Osteoblast (primary cell): ENCODE results near the gene MAP4K2. TPM values are rescaled to one million over a fixed set of nuclear protein-coding genes. Genes with fewer than 3 reads are reported as not detected.

Experiments
- DNase-seq: peaks from one replicate; pipeline ENCODE4 v3.0.0; 2011; ENCODE audit warnings: low spot score, mixed read lengths; ENCODE audit not compliant: insufficient read length; ENCODE audit errors: missing footprints
- H2AFZ ChIP-seq: 2 replicates; pipeline ENCODE4 v1.6.0; 2011; ENCODE audit warnings: mild to moderate bottlenecking, low read length
- H3K27ac ChIP-seq: 2 replicates; pipeline ENCODE4 v1.5.1; 2011; ENCODE audit warnings: mild to moderate bottlenecking, low read depth, low read length, moderate library complexity
- H3K27me3 ChIP-seq: 2 replicates; pipeline ENCODE4 v1.6.0; 2012; ENCODE audit warnings: mild to moderate bottlenecking, control low read depth, inconsistent platforms, low read length, moderate library complexity; ENCODE audit not compliant: insufficient read depth
- H3K36me3 ChIP-seq: 2 replicates; pipeline ENCODE4 v1.5.1; 2011; ENCODE audit warnings: mild to moderate bottlenecking, low read length, control low read depth, moderate library complexity; ENCODE audit not compliant: insufficient read depth
- H3K4me1 ChIP-seq: 2 replicates; pipeline ENCODE4 v1.5.1; 2011; ENCODE audit warnings: mild to moderate bottlenecking, low read length, control low read depth, moderate library complexity; ENCODE audit not compliant: insufficient read depth
- H3K4me2 ChIP-seq: 2 replicates; pipeline ENCODE4 v1.6.0; 2011; ENCODE audit warnings: mild to moderate bottlenecking, low read length; ENCODE audit not compliant: insufficient read depth
- H3K4me3 ChIP-seq: fragments of 200-600 bp; sonication (generic); 3 replicates; pipeline ENCODE4 v1.5.1; 2012; ENCODE audit warnings: mild to moderate bottlenecking, low read length, inconsistent platforms; ENCODE audit not compliant: insufficient read depth
- H3K79me2 ChIP-seq: 2 replicates; pipeline ENCODE4 v1.6.0; 2012; ENCODE audit warnings: mild to moderate bottlenecking, low read length, control low read depth, inconsistent platforms; ENCODE audit not compliant: insufficient read depth
- H3K9me3 ChIP-seq: 2 replicates; pipeline ENCODE4 v1.5.1; 2011; ENCODE audit warnings: low read depth, low read length, control low read depth
- H4K20me1 ChIP-seq: 2 replicates; pipeline ENCODE4 v1.6.0; 2012; ENCODE audit warnings: mild to moderate bottlenecking, low read length, control low read depth; ENCODE audit not compliant: insufficient read depth
- CTCF ChIP-seq: IDR thresholded peaks from 2 replicates; pipeline ENCODE4 v1.5.1; 2011; ENCODE audit warnings: mild to moderate bottlenecking, low read depth, low read length, moderate library complexity; ENCODE audit errors: extremely low read depth
- total RNA-seq: library from RNA; depleted of rRNA; stranded (reverse); fragments of >200 nt; gene quantifications from 2 replicates; pipeline ENCODE4 v1.2.3, GENCODE V29; 2012

Gene MAP4K2
- total RNA-seq, 1 donor, result 9.8 TPM

GRCh38 chr11:64741375-64742086 is 61.5 kb downstream of the MAP4K2 start:
- Histone ChIP-seq H3K27me3 (peaks cover 55% of the 10 kb centered on the region), H4K20me1 (no peaks in the 10 kb centered on the region), H3K9me3 (no peaks in the 10 kb centered on the region), H3K79me2 (no peaks in the 10 kb centered on the region), H3K4me1 (peaks cover 10% of the 10 kb centered on the region), H3K4me2 (no peak overlapping the region), H2AFZ (no peak overlapping the region), H3K36me3 (no peaks in the 10 kb centered on the region), H3K4me3 (no peak overlapping the region), H3K27ac (no peak overlapping the region)
- no peak for TF ChIP-seq CTCF
- no peak for DNase-seq

- no peak for TF ChIP-seq CTCF
- H3K79me2 ChIP-seq, result no peaks in the 10 kb centered on the region
- no peaks in the 10 kb centered on the region for H3K9me3 ChIP-seq
- H2AFZ ChIP-seq, result no peak overlapping the region
- H4K20me1 ChIP-seq, result no peaks in the 10 kb centered on the region
- H3K27me3 ChIP-seq, result peaks cover 42% of the 10 kb centered on the region
- no peak overlapping the region for H3K4me2 ChIP-seq
- DNase-seq, result no peak
- no peaks in the 10 kb centered on the region for H3K36me3 ChIP-seq
- no peak overlapping the region for H3K4me3 ChIP-seq
- no peak overlapping the region for H3K27ac ChIP-seq
- H3K4me1 ChIP-seq, result peaks cover 10% of the 10 kb centered on the region
Measured at GRCh38 chr11:64739871-64740270, 63.1 kb downstream of the MAP4K2 start.

GRCh38 chr11:64736654-64737053 is 66.4 kb downstream of the MAP4K2 start:
- H3K27me3 ChIP-seq, result peaks cover 18% of the 10 kb centered on the region
- H3K4me1 ChIP-seq, result no peaks in the 10 kb centered on the region
- no peak overlapping the region for H3K27ac ChIP-seq
- no peak overlapping the region for H3K4me3 ChIP-seq
- no peak for DNase-seq
- H3K36me3 ChIP-seq, result no peaks in the 10 kb centered on the region
- H3K9me3 ChIP-seq, result no peaks in the 10 kb centered on the region
- H3K4me2 ChIP-seq, result no peak overlapping the region
- TF ChIP-seq CTCF, result no peak
- no peaks in the 10 kb centered on the region for H3K79me2 ChIP-seq
- H4K20me1 ChIP-seq, result no peaks in the 10 kb centered on the region
- H2AFZ ChIP-seq, result no peak overlapping the region

GRCh38 chr11:64735725-64736259 is 67.2 kb downstream of the MAP4K2 start:
- no peak for DNase-seq
- Histone ChIP-seq H3K79me2 (no peaks in the 10 kb centered on the region), H3K4me3 (no peak overlapping the region), H3K4me2 (no peak overlapping the region), H3K36me3 (no peaks in the 10 kb centered on the region), H3K9me3 (no peaks in the 10 kb centered on the region), H4K20me1 (no peaks in the 10 kb centered on the region), H3K4me1 (no peaks in the 10 kb centered on the region), H3K27me3 (peaks cover 11% of the 10 kb centered on the region), H2AFZ (no peak overlapping the region), H3K27ac (no peak overlapping the region)
- no peak for TF ChIP-seq CTCF

Other genes starting within 250 kb of the MAP4K2 start
- not detected in 2 replicates for gene SLC22A11, start 247.3 kb downstream of the MAP4K2 start, total RNA-seq
- not detected in 2 replicates for gene SLC22A12, start 212.0 kb downstream of the MAP4K2 start, total RNA-seq
- gene NRXN2, start 80.0 kb downstream of the MAP4K2 start, total RNA-seq, result 62.5 and 90.1 TPM in 2 replicates
- gene RASGRP2, start 59.1 kb downstream of the MAP4K2 start, total RNA-seq, result 0.29 TPM in 1 of 2 replicates, not detected in the other
- gene PYGM, start 43.2 kb downstream of the MAP4K2 start, total RNA-seq, result 0.29 and 0.36 TPM in 2 replicates
- 114 and 130 TPM in 2 replicates for gene SF1, start 24.7 kb downstream of the MAP4K2 start, total RNA-seq
- 12.3 and 13.3 TPM in 2 replicates for gene MEN1, start 7.3 kb upstream of the MAP4K2 start, total RNA-seq
- gene CDC42BPG, start 41.4 kb upstream of the MAP4K2 start, total RNA-seq, result under 0.01 and 0.29 TPM in 2 replicates
- 51.3 and 51.4 TPM in 2 replicates for gene EHD1, start 75.4 kb upstream of the MAP4K2 start, total RNA-seq
- 20.0 and 25.7 TPM in 2 replicates for gene ATG2A, start 114.0 kb upstream of the MAP4K2 start, total RNA-seq
- gene PPP2R5B, start 121.5 kb upstream of the MAP4K2 start, total RNA-seq, result 6.2 and 6.8 TPM in 2 replicates
- not detected in 2 replicates for gene GPHA2, start 132.7 kb upstream of the MAP4K2 start, total RNA-seq
- gene MAJIN, start 168.9 kb upstream of the MAP4K2 start, total RNA-seq, result not detected in 2 replicates
- 0.29 and 1.4 TPM in 2 replicates for gene BATF2, start 193.8 kb upstream of the MAP4K2 start, total RNA-seq
- gene ARL2, start 210.9 kb upstream of the MAP4K2 start, total RNA-seq, result 66.3 and 78.5 TPM in 2 replicates
- gene SNX15, start 224.2 kb upstream of the MAP4K2 start, total RNA-seq, result 12.3 and 13.0 TPM in 2 replicates
- 7.6 and 9.7 TPM in 2 replicates for gene SAC3D1, start 238.0 kb upstream of the MAP4K2 start, total RNA-seq